Superior temporal gyrus (tissue), 1 donor: ENCODE results near the gene MYRF.
A peak's percentile ranks its signal among the peaks of the same experiment; 100 is the strongest.

ENCODE experiments used
- DNase-seq: peaks from one replicate; pipeline ENCODE4 v3.0.0-alpha.2; 2016; ENCODE audit errors: extremely low spot score

The MYRF gene

GRCh38 chr11:61817471-61818202 is 65.2 kb downstream of the MYRF start:
- no peak for DNase-seq

GRCh38 chr11:61820174-61820573 is 67.7 kb downstream of the MYRF start:
- DNase-seq = no peak

GRCh38 chr11:61826930-61827570 is 74.6 kb downstream of the MYRF start:
- DNase-seq = peak; percentile 50

- DNase-seq = peak; percentile 87
Measured at GRCh38 chr11:61827571-61828378, 75.3 kb downstream of the MYRF start, which contains the start of gene FADS2. FADS2 (plus strand) TSS chr11:61828300; CDS start chr11:61828391, 91 bp downstream.

- DNase-seq = no peak
Measured at GRCh38 chr11:61828379-61828628, 75.9 kb downstream of the MYRF start.

DNA sequence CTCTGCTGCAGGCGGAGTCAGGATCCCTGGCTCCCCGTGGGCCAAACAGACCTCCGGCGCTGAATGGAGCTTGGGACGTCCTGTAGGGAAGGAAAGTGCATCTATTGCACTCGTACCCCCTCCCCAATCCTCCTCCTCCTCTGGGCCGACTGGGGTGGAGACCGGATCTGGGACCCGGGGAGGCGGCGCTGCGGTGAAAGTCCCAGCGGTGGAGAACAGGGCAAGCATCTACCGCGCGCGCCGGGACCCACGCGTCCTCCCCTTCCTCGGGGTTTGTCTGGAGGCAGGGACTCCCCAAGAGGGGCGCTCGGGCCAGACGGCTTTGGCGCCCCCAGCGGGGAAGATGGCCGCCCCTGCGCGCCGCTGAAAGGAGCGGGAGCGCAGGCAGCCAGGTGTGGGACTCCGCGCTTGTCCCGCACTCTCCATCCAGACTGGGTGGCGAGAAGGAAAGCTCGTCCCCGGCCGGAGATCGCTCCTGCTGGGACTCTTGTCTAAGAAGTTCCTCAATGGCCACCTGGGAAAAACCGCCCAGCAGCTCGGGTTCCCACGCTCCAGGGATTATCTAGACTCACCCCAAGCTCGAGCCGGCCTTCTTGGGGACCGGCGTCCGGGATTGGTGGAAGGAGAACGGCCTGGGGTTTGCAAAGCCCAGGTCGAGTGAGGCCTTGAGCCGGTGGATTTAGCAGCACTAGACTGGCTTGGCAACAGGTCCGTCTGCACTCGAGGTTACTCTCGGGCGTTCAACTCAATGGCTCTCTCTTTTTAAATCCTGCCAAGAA is 76.4 kb downstream of the MYRF start:
- DNase-seq = peak; percentile 42

DNA sequence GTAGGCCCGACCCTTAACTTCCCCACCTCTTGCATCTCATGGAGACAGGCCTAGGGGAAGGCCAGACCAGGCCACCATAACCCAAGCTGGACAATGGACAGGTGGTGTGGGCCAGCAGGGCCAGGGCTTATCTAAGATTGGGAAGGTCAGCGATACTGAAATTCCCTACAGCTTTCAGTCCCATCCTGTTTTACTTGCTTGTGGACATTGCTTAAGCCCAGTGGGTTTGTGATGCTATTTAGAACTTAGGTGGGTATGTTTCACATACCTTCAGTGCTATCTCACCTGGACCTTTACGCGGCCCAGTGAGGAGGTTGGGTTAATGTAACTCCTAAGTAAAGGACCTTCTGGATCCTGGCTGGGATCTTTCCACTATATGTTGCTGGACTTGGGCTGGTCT is 77.4 kb downstream of the MYRF start:
- no peak for DNase-seq

- no peak for DNase-seq
Measured at GRCh38 chr11:61830237-61831105, 78.0 kb downstream of the MYRF start.

GRCh38 chr11:61832207-61832606 is 79.8 kb downstream of the MYRF start:
- no peak for DNase-seq

DNA sequence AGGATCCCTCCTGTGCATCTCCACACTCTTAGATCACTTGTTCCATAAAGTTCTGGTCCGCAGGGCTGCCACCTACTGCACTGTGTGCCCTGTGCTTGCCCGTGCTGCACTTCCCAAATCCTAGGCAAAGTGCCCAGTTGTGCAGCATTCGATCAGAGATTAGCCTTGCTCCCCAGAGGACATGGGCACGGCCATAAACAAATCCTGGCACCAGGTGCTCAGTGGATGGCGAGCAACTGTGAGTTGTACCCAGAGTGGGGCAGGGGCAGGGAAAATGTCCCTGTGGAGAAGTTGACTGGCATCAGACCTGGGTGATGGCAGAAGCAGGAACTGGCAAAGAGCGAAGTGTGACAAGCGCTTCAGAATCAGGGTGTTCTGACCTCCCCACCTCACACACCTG is 80.3 kb downstream of the MYRF start:
- DNase-seq = no peak

- DNase-seq = no peak
Measured at GRCh38 chr11:61833471-61833870, 81.0 kb downstream of the MYRF start.

- no peak for DNase-seq
Measured at GRCh38 chr11:61833926-61834277, 81.5 kb downstream of the MYRF start.

GRCh38 chr11:61834278-61835048 is 82.0 kb downstream of the MYRF start:
- DNase-seq = peak; percentile 31

- no peak for DNase-seq
Measured at GRCh38 chr11:61836193-61836592, 83.8 kb downstream of the MYRF start.

GRCh38 chr11:61837411-61838005 is 85.1 kb downstream of the MYRF start:
- DNase-seq = no peak
